PC-9 (cell line): ENCODE measurements around the gene ADAMTS12.

Source experiments
- CTCF ChIP-seq: fragments of 200-600 bp; sonication (generic); conservative IDR thresholded peaks from 2 replicates; pipeline ENCODE4 v1.6.1; 2017; ENCODE audit warnings: mixed run types, antibody characterized with exemption, mild to moderate bottlenecking, moderate library complexity
- EZH2 ChIP-seq: fragments of 200-600 bp; sonication (generic); IDR thresholded peaks from 2 replicates; pipeline ENCODE4 v1.8.0; 2017; ENCODE audit warnings: antibody characterized with exemption, low read depth

DNA sequence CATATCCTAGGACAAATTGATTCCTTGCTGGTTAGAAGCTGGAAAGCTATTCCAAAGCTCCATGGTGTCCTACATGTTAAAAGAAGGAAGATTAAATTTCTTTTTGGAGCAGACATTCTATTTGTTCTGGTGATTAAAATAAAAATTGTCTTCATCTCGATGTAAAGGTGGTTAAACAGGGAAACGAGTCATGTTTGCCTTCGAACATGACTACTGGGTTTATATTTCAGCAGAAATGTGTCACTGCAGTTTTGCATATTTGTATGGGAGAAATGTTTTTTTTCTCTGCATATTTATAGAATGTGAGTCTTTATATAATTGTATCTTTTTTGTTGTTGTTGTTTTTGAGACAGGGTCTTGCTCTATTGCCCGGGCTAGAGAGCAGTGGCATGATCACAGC is 36.4 kb downstream of the ADAMTS12 start:
- TF ChIP-seq CTCF (no peak), EZH2 (no peak)
